Nephron progenitor cell (in vitro differentiated cells): ENCODE data around the gene SRSF3.

Source experiments
- DNase-seq: peaks from one replicate; pipeline ENCODE4 v3.0.0; 2021
- H3K27ac Mint-ChIP-seq: 2 replicates; pipeline ENCODE4 v1.8.0; 2021; ENCODE audit warnings: mild to moderate bottlenecking, moderate library complexity, mixed read lengths
- H3K27me3 Mint-ChIP-seq: 2 replicates; pipeline ENCODE4 v1.8.0; 2021; ENCODE audit warnings: mild to moderate bottlenecking, low read depth, mixed read lengths; ENCODE audit not compliant: poor library complexity
- H3K36me3 Mint-ChIP-seq: 2 replicates; pipeline ENCODE4 v1.8.0; 2021; ENCODE audit warnings: low read depth, mixed read lengths
- H3K4me1 Mint-ChIP-seq: 2 replicates; pipeline ENCODE4 v1.8.0; 2021; ENCODE audit warnings: mixed read lengths
- H3K4me3 Mint-ChIP-seq: 2 replicates; pipeline ENCODE4 v1.8.0; 2021; ENCODE audit warnings: mild to moderate bottlenecking, moderate library complexity, mixed read lengths
- H3K9me3 Mint-ChIP-seq: 2 replicates; pipeline ENCODE4 v1.8.0; 2021; ENCODE audit warnings: mild to moderate bottlenecking, moderate library complexity, mixed read lengths
- CTCF ChIP-seq: fragments of 200-600 bp; sonication (generic); IDR thresholded peaks from 2 replicates; pipeline ENCODE4 v1.5.0; 2021; ENCODE audit warnings: antibody characterized with exemption

SRSF3 gene

GRCh38 chr6:36627801-36628246 is 33.7 kb downstream of the SRSF3 start:
- H3K27me3 Mint-ChIP-seq, result peaks cover 17% of the 10 kb centered on the region
- no peaks in the 10 kb centered on the region for H3K9me3 Mint-ChIP-seq
- no peak for DNase-seq
- no peak for TF ChIP-seq CTCF
- H3K27ac Mint-ChIP-seq, result no peak overlapping the region
- no peak overlapping the region for H3K4me3 Mint-ChIP-seq
- no peaks in the 10 kb centered on the region for H3K36me3 Mint-ChIP-seq
- H3K4me1 Mint-ChIP-seq, result peaks cover 44% of the 10 kb centered on the region

GRCh38 chr6:36629784-36630183 is 35.6 kb downstream of the SRSF3 start:
- H3K36me3 Mint-ChIP-seq, result no peaks in the 10 kb centered on the region
- H3K27me3 Mint-ChIP-seq, result peaks cover 15% of the 10 kb centered on the region
- H3K9me3 Mint-ChIP-seq, result no peaks in the 10 kb centered on the region
- TF ChIP-seq CTCF, result no peak
- H3K27ac Mint-ChIP-seq, result no peak overlapping the region
- no peak for DNase-seq
- H3K4me3 Mint-ChIP-seq, result no peak overlapping the region
- H3K4me1 Mint-ChIP-seq, result peaks cover 38% of the 10 kb centered on the region

GRCh38 chr6:36631326-36632011 is 37.3 kb downstream of the SRSF3 start:
- no peak for TF ChIP-seq CTCF
- H3K27ac Mint-ChIP-seq, result no peak overlapping the region
- no peak for DNase-seq

GRCh38 chr6:36633370-36633769 is 39.2 kb downstream of the SRSF3 start:
- Mint-ChIP-seq H3K9me3 (no peaks in the 10 kb centered on the region), H3K36me3 (no peaks in the 10 kb centered on the region), H3K27ac (no peak overlapping the region), H3K27me3 (peaks cover 13% of the 10 kb centered on the region), H3K4me1 (peaks cover 54% of the 10 kb centered on the region), H3K4me3 (no peak overlapping the region)
- DNase-seq, result no peak
- no peak for TF ChIP-seq CTCF

More at GRCh38 chr6:36631326-36632011, 37.3 kb downstream of the SRSF3 start:
- peaks cover 13% of the 10 kb centered on the region for H3K27me3 Mint-ChIP-seq
- peaks cover 40% of the 10 kb centered on the region for H3K4me1 Mint-ChIP-seq
- H3K9me3 Mint-ChIP-seq, result no peaks in the 10 kb centered on the region
- H3K4me3 Mint-ChIP-seq, result no peak overlapping the region
- no peaks in the 10 kb centered on the region for H3K36me3 Mint-ChIP-seq

GRCh38 chr6:36633915-36634314 is 39.8 kb downstream of the SRSF3 start:
- Mint-ChIP-seq H3K4me3 (no peak overlapping the region), H3K27me3 (peaks cover 13% of the 10 kb centered on the region), H3K4me1 (peaks cover 59% of the 10 kb centered on the region), H3K36me3 (no peaks in the 10 kb centered on the region), H3K27ac (no peak overlapping the region), H3K9me3 (no peaks in the 10 kb centered on the region)
- no peak for TF ChIP-seq CTCF
- no peak for DNase-seq
